Large intestine (tissue), 3 donors: ENCODE results near the gene TMPRSS15. TPM values are rescaled to one million over a fixed set of nuclear protein-coding genes. Genes with fewer than 3 reads are reported as not detected.

Experiments
- DNase-seq, 2 donors: peaks; one replicate each; pipeline versions ENCODE4 v3.0.0 to v3.0.0-alpha.2; 2013
- H3K27ac ChIP-seq: one replicate; pipeline ENCODE4 v1.5.1; 2013; ENCODE audit warnings: low read length
- H3K27me3 ChIP-seq: 2 replicates; pipeline ENCODE4 v1.6.1; 2013; ENCODE audit warnings: low read length; ENCODE audit not compliant: control insufficient read depth, insufficient read depth
- H3K36me3 ChIP-seq: 2 replicates; pipeline ENCODE4 v1.6.1; 2013; ENCODE audit warnings: low read length; ENCODE audit not compliant: control insufficient read depth, insufficient read depth
- H3K4me1 ChIP-seq: one replicate; pipeline ENCODE4 v1.6.1; 2013; ENCODE audit warnings: low read length; ENCODE audit not compliant: control insufficient read depth, insufficient read depth
- H3K4me3 ChIP-seq: one replicate; pipeline ENCODE4 v1.5.1; 2013; ENCODE audit warnings: low read length
- H3K9me3 ChIP-seq: one replicate; pipeline ENCODE4 v1.6.1; 2013; ENCODE audit warnings: mild to moderate bottlenecking, low read depth, low read length, moderate library complexity; ENCODE audit not compliant: control insufficient read depth
- WGBS: methylation state at CpG from one replicate; pipeline ENCODE4 v1.1.5; 2013; ENCODE audit warnings: low lambda C conversion rate; ENCODE audit not compliant: insufficient coverage; 5-methylcytosine and 5-hydroxymethylcytosine counted together
- polyA plus RNA-seq: library from polyadenylated mRNA; unstranded; fragments of 120-200 nt; gene quantifications from one replicate; pipeline ENCODE4 v1.2.1, GENCODE V29; 2013

Gene TMPRSS15
- polyA plus RNA-seq, 1 donor, result 0.01 TPM

DNA sequence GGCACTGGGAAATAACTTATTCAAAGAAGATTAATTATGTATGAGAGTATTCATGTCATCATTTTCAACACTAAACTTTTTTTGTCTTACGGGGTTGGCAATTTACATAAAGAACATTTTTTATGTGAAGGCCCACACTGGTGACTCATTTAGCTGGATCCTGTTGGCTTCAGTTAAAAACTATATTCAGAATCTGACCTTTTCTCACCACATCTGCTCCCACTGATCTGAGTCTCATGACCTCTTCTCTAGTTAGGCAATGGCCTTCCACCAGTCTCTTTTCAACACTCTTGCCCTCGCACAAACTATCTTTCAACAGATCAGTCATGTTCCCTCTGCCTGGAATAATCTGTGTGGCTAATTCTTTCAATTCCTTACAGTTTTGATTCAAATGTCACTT lies 53.4 kb downstream of the TMPRSS15 start:
- no peak overlapping the region for H3K27ac ChIP-seq
- no CpG with 5 or more reads among the region's 2 CpGs for WGBS
- H3K4me3 ChIP-seq, result no peak overlapping the region
- no peaks in the 10 kb centered on the region for H3K4me1 ChIP-seq
- no peaks in the 10 kb centered on the region for H3K36me3 ChIP-seq
- no peak for DNase-seq
- no peaks in the 10 kb centered on the region for H3K27me3 ChIP-seq
- H3K9me3 ChIP-seq, result no peaks in the 10 kb centered on the region

DNA sequence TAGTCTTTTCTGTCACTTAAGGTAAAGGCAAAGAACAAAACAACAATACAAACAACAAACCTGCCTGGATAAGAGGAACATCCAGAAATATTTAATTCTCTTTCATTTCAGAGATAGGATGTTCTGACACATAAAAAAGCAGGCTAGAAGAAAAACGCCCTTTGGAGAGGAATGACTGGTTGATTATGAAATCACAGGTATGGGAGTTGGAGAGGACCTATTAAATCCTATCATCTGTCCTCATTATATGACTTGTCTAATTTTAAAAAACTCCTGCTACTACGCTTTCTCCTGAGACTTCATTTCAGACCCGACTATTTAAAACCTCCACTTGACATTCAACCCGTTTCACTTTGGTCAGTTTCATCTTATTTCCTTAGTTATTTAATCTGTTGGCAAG lies 54.1 kb downstream of the TMPRSS15 start:
- no peak for DNase-seq
- H3K4me1 ChIP-seq, result no peaks in the 10 kb centered on the region
- H3K27ac ChIP-seq, result no peak overlapping the region
- H3K4me3 ChIP-seq, result no peak overlapping the region
- no peaks in the 10 kb centered on the region for H3K9me3 ChIP-seq
- no peaks in the 10 kb centered on the region for H3K27me3 ChIP-seq
- no peaks in the 10 kb centered on the region for H3K36me3 ChIP-seq
- WGBS, result 81% methylated on average over 4 of the region's 4 CpGs

DNA sequence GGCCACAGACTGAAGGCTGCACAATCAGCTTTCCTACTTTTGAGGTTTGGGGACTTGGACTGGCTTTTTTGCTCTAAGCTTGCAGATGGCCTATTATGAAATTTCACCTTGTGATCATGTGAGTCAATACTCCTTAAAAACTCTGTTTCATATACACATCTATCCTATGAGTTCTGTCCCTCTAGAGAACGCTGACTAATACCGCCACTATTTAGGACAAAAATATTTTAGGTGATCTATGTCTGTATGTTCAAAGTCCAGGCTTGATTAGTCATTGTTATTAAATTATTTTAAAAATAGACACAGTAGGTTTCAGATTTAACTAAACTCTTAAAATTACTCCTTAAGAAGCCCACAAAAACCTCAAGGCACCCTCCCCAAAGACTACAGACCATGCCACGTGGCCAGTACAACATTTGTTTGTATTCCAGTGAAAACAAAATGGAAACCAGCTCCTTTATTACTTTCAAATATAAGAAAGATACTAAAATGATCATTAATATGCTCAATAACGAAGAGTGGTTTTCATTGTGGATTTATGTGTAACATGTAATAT lies 63.1 kb downstream of the TMPRSS15 start:
- Histone ChIP-seq H3K4me3 (no peak overlapping the region), H3K27me3 (no peaks in the 10 kb centered on the region), H3K36me3 (no peaks in the 10 kb centered on the region), H3K9me3 (no peaks in the 10 kb centered on the region), H3K4me1 (no peaks in the 10 kb centered on the region), H3K27ac (no peak overlapping the region)
- DNase-seq, result no peak
- 93% methylated on average over 3 of the region's 4 CpGs for WGBS

DNA sequence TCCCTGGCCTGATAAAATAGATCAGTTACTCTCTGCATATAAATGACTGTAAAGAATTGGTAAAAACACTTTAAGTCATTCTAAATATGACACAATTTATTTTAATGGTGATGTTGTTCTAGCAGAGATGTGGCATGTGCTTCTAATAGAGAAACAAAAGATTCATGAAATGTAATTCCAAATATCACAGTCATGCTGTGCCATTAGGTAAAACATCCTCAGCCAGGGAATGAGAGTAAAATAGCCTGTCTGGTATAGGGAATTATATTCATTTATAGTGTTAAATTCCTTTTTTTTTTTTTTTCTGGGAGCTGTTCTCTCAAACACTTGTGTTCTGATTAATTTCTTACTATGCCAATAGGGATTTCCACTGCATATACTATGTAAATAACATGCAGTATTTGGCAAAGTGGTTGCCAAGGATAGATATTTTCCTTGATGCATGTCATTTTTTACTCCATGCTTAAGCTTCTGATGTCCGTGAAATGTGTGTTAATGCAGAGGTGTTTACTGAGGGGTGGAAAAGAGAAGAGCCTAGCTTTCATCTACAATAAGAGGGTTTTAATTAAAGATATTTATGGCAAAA lies 67.8 kb downstream of the TMPRSS15 start:
- no peaks in the 10 kb centered on the region for H3K9me3 ChIP-seq
- no peak for DNase-seq
- H3K4me3 ChIP-seq, result no peak overlapping the region
- WGBS, result 100% methylated on average over 1 of the region's 1 CpG
- no peaks in the 10 kb centered on the region for H3K36me3 ChIP-seq
- H3K4me1 ChIP-seq, result no peaks in the 10 kb centered on the region
- no peaks in the 10 kb centered on the region for H3K27me3 ChIP-seq
- no peak overlapping the region for H3K27ac ChIP-seq

DNA sequence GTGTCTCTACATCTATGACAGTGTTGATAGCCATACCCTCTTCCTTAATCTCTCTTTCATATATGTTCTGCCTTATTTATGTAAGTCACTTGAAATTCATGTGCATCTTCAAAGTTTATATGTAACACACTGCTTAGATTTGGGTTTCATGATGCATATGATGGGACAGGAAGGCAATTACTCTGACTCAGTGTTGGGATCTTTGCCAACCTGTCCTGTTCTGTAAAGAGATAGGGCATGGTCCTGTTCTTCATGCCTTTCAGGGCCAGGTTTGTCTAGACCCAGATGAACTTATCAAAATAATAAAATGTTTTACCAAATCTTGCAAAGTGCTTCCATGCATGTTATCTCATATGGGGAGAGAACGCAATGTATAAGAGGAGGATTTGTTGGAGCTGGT lies 69.5 kb downstream of the TMPRSS15 start:
- no peaks in the 10 kb centered on the region for H3K4me1 ChIP-seq
- no peak overlapping the region for H3K27ac ChIP-seq
- H3K9me3 ChIP-seq, result no peaks in the 10 kb centered on the region
- no peaks in the 10 kb centered on the region for H3K27me3 ChIP-seq
- DNase-seq, result no peak
- no peak overlapping the region for H3K4me3 ChIP-seq
- H3K36me3 ChIP-seq, result no peaks in the 10 kb centered on the region
- WGBS, result 100% methylated on average over 1 of the region's 1 CpG

DNA sequence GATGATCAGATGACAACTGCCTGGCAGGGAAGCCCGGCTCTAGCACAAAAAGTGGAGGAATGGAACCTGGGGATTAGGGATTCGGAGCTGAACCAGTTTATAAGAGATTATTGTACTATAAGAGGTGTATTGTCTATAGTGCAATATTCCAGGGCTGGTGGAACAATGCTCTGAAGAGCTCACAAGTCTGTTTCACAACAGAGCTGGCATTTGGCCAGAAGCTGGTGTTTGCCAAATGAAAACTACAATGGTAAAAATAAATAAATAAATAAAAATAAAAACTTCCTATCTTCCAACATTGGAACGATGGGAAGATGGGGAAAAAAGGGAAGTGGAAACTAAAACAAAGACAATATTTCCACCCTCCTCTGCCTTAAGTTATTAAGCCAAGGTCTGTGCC lies 85.4 kb downstream of the TMPRSS15 start:
- Histone ChIP-seq H3K27me3 (no peaks in the 10 kb centered on the region), H3K27ac (no peak overlapping the region), H3K9me3 (no peaks in the 10 kb centered on the region), H3K36me3 (no peaks in the 10 kb centered on the region), H3K4me1 (no peaks in the 10 kb centered on the region), H3K4me3 (no peak overlapping the region)
- WGBS, result 69% methylated on average over 1 of the region's 3 CpGs
- no peak for DNase-seq

DNA sequence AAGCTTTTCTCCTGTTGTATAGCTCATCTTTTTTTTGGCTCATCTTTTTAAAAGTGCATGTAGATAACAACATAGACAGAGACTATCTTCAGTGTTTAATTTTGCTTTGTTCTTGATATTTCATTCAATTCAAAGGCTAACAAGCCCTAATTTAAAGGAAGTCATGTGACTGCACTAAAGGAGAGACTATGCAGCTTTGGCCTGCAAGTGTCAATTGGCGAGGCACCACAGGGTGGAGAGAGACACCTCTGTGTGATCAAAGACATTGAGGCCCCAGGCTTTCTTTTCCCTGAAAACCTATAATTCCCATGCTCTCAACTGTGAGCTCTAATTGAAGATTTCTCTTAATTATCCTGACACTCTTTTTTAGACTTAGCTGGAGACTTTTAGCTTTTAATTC lies 105.4 kb downstream of the TMPRSS15 start:
- Histone ChIP-seq H3K27me3 (no peaks in the 10 kb centered on the region), H3K4me3 (no peak overlapping the region)

DNA sequence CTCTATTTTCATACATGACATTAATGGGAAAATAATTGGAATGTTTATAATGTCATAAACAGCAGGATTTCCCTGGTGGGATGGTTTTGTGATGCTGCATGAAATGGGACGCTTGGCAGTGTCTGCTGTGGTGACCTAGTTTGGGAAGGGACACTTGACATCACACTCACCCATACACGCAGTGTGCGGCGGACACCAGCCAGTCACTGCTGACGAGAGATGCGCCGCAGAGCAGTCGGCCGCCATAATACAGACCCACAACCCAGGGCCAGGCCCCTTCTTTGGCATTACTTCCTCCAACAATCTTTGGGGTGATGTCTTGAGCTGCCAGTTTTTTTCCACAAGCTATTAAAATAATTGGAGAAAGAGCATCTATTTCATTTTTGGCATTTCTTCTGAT lies 109.5 kb downstream of the TMPRSS15 start:
- Histone ChIP-seq H3K4me3 (no peak overlapping the region), H3K27me3 (no peaks in the 10 kb centered on the region), H3K4me1 (no peaks in the 10 kb centered on the region), H3K36me3 (no peaks in the 10 kb centered on the region), H3K27ac (no peak overlapping the region), H3K9me3 (no peaks in the 10 kb centered on the region)
- no peak for DNase-seq
- no CpG with 5 or more reads among the region's 9 CpGs for WGBS

More for the DNA sequence above, 105.4 kb downstream of the TMPRSS15 start:
- WGBS, result no CpG with 5 or more reads among the region's 1 CpG
- Histone ChIP-seq H3K27ac (no peak overlapping the region), H3K4me1 (no peaks in the 10 kb centered on the region), H3K9me3 (no peaks in the 10 kb centered on the region), H3K36me3 (no peaks in the 10 kb centered on the region)
- DNase-seq, result no peak

DNA sequence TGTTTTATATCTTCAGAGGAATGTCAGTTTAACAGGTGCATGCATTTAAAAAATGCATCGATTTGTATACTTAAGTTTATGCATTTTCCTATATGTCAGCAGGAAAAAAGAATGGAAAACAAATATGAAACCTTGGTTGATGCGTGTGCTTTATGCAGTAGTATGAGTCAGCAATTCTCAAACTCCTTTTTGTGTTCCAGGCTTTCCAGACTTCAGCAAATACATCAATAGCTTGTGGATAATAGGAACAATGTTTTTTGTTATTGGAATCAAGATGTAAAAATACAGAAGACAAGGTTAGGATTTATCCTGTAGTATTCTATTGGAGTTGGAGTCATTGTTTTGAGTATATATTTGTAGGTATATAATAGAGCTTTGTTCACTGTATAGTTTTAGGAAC lies 113.7 kb downstream of the TMPRSS15 start:
- Histone ChIP-seq H3K4me1 (no peaks in the 10 kb centered on the region), H3K4me3 (no peak overlapping the region), H3K36me3 (no peaks in the 10 kb centered on the region), H3K27me3 (no peaks in the 10 kb centered on the region), H3K27ac (no peak overlapping the region), H3K9me3 (no peaks in the 10 kb centered on the region)
- WGBS, result 84% methylated on average over 2 of the region's 2 CpGs
- no peak for DNase-seq

DNA sequence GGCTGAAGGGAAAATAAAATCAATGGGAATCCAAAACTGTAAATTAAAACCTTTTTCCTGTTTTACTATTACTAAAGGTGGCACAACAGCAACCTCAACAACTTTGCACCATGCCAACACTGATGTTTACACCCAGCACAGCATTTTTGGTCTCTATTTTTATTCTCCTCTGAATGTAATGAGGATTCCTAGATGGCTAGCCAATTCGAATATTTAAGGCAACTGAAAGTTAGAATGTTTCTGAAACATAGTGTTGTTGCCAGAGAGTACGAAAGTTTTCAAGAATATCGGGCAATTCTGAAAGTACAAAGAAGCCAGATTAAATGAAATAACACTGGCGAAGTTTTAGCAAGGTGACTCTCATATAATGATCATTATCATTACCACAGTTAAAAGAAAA lies 118.2 kb downstream of the TMPRSS15 start:
- no peaks in the 10 kb centered on the region for H3K36me3 ChIP-seq
- no peaks in the 10 kb centered on the region for H3K4me1 ChIP-seq
- H3K27ac ChIP-seq, result no peak overlapping the region
- no peaks in the 10 kb centered on the region for H3K9me3 ChIP-seq
- no peaks in the 10 kb centered on the region for H3K27me3 ChIP-seq
- no peak overlapping the region for H3K4me3 ChIP-seq
- WGBS, result 90% methylated on average over 2 of the region's 4 CpGs
- no peak for DNase-seq

DNA sequence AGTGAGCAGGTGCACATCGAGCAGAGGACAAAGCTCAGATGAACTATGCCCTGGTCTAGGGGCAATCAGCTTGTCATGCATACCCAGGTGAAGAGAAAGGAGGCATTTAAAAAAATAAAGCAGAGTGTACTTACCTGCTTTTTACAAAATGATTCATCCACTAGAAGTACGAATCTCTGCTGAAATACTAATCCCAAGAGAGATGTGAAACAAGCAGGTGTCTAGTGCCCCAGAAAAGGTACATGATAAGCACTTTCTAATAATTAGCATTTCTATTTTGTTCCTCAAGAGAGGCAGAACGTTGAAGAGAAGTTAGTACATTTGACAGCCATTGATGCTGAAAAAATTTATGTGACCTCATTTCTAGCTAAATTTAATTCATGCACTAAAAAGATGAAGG lies 127.8 kb downstream of the TMPRSS15 start:
- WGBS, result 42% methylated on average over 2 of the region's 3 CpGs
- H3K36me3 ChIP-seq, result no peaks in the 10 kb centered on the region
- DNase-seq, result no peak
- no peak overlapping the region for H3K27ac ChIP-seq
- no peaks in the 10 kb centered on the region for H3K4me1 ChIP-seq
- H3K9me3 ChIP-seq, result no peaks in the 10 kb centered on the region
- H3K4me3 ChIP-seq, result no peak overlapping the region
- no peaks in the 10 kb centered on the region for H3K27me3 ChIP-seq
